ENCODE data around the gene ABLIM3.

ABLIM3 gene

GRCh38 chr5:149133795-149134777, 7.2 kb upstream of the ABLIM3 start:
- no peak for DNase-seq

GRCh38 chr5:149134778-149135500, 6.4 kb upstream of the ABLIM3 start:
- no peak for DNase-seq

GRCh38 chr5:149135536-149136201, 5.6 kb upstream of the ABLIM3 start:
- no peak for DNase-seq

- no peak for DNase-seq
Measured at GRCh38 chr5:149138182-149138923, 2.9 kb upstream of the ABLIM3 start.

- DNase-seq: no peak
Measured at GRCh38 chr5:149140197-149141002, 893 bp upstream of the ABLIM3 start.

- DNase-seq: no peak
Measured at GRCh38 chr5:149141957-149142851, 911 bp downstream of the ABLIM3 start.

GRCh38 chr5:149143470-149143869, 2.2 kb downstream of the ABLIM3 start:
- DNase-seq: no peak

- no peak for DNase-seq
Measured at GRCh38 chr5:149144637-149145036, 3.3 kb downstream of the ABLIM3 start.

- no peak for DNase-seq
Measured at GRCh38 chr5:149145138-149145537, 3.8 kb downstream of the ABLIM3 start.

GRCh38 chr5:149147676-149148075, 6.4 kb downstream of the ABLIM3 start:
- no peak for DNase-seq

- DNase-seq: no peak
Measured at GRCh38 chr5:149149942-149150341, 8.6 kb downstream of the ABLIM3 start.

GRCh38 chr5:149150457-149150856, 9.2 kb downstream of the ABLIM3 start:
- no peak for DNase-seq

GRCh38 chr5:149151717-149152116, 10.4 kb downstream of the ABLIM3 start:
- no peak for DNase-seq

GRCh38 chr5:149152317-149152746, 11.0 kb downstream of the ABLIM3 start:
- no peak for DNase-seq

GRCh38 chr5:149153193-149153750, 12.0 kb downstream of the ABLIM3 start:
- DNase-seq: no peak

GRCh38 chr5:149153751-149154610, 12.7 kb downstream of the ABLIM3 start:
- DNase-seq: no peak

GRCh38 chr5:149154650-149155049, 13.4 kb downstream of the ABLIM3 start:
- no peak for DNase-seq

- no peak for DNase-seq
Measured at GRCh38 chr5:149156435-149157083, 15.3 kb downstream of the ABLIM3 start.

- DNase-seq: no peak
Measured at GRCh38 chr5:149157330-149157729, 16.0 kb downstream of the ABLIM3 start.
